Panc1 (cell line): ENCODE measurements around the gene ERGIC1.

Experiments used
- POLR2AphosphoS5 ChIP-seq: IDR thresholded peaks from 2 replicates; pipeline ENCODE4 v1.6.1; 2012; ENCODE audit warnings: mild to moderate bottlenecking, low read depth, low read length, moderate library complexity
- TF ChIP-seq, protein P1 (sequence below): fragments of 450-650 bp; IDR thresholded peaks from 2 replicates; pipeline ENCODE4 v1.5.1; 2017; ENCODE audit warnings: mild to moderate bottlenecking
- TF ChIP-seq, protein P2 (sequence below), 2 experiments: IDR thresholded peaks; 2 replicates each; pipeline ENCODE4 v1.6.1; 2011 to 2012; ENCODE audit warnings: low read depth in 2 of 2, control low read depth in 1 of 2, low read length in 1 of 2, mild to moderate bottlenecking in 1 of 2, moderate library complexity in 1 of 2; ENCODE audit not compliant: insufficient read depth in 1 of 2

DNA sequence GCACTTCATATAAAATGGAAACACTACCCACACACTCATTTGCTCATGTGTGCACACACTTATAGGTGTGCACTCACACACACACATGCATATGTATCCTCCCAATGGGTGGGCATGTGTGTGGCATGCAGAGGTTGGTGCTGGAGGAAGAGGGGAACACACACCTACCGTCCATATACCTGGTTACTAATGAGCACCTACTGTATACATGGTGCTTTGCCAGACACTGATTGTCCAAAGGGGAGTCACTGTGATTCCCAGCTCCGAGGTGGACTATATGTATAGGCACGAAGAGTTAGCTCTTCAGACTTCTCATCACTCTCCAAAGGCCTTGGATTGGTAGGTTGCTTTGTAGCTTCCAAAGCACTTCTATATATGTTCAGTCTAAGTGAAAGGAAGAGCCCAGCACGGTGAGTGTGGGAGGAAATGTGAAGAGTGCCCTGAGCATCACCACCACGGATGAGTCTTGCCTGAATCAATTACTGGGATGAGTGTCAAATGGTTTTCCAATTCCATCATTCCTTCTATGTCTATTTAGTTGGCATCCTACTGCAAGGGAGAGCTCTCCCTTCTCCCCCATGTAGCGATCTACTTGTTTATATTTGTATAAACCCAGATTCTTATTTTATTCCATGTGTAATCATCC, 12.6 kb upstream of the ERGIC1 start:
- TF ChIP-seq, protein P1, sequence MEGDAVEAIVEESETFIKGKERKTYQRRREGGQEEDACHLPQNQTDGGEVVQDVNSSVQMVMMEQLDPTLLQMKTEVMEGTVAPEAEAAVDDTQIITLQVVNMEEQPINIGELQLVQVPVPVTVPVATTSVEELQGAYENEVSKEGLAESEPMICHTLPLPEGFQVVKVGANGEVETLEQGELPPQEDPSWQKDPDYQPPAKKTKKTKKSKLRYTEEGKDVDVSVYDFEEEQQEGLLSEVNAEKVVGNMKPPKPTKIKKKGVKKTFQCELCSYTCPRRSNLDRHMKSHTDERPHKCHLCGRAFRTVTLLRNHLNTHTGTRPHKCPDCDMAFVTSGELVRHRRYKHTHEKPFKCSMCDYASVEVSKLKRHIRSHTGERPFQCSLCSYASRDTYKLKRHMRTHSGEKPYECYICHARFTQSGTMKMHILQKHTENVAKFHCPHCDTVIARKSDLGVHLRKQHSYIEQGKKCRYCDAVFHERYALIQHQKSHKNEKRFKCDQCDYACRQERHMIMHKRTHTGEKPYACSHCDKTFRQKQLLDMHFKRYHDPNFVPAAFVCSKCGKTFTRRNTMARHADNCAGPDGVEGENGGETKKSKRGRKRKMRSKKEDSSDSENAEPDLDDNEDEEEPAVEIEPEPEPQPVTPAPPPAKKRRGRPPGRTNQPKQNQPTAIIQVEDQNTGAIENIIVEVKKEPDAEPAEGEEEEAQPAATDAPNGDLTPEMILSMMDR, result no peak
- TF ChIP-seq POLR2AphosphoS5, result no peak
- TF ChIP-seq, protein P2, sequence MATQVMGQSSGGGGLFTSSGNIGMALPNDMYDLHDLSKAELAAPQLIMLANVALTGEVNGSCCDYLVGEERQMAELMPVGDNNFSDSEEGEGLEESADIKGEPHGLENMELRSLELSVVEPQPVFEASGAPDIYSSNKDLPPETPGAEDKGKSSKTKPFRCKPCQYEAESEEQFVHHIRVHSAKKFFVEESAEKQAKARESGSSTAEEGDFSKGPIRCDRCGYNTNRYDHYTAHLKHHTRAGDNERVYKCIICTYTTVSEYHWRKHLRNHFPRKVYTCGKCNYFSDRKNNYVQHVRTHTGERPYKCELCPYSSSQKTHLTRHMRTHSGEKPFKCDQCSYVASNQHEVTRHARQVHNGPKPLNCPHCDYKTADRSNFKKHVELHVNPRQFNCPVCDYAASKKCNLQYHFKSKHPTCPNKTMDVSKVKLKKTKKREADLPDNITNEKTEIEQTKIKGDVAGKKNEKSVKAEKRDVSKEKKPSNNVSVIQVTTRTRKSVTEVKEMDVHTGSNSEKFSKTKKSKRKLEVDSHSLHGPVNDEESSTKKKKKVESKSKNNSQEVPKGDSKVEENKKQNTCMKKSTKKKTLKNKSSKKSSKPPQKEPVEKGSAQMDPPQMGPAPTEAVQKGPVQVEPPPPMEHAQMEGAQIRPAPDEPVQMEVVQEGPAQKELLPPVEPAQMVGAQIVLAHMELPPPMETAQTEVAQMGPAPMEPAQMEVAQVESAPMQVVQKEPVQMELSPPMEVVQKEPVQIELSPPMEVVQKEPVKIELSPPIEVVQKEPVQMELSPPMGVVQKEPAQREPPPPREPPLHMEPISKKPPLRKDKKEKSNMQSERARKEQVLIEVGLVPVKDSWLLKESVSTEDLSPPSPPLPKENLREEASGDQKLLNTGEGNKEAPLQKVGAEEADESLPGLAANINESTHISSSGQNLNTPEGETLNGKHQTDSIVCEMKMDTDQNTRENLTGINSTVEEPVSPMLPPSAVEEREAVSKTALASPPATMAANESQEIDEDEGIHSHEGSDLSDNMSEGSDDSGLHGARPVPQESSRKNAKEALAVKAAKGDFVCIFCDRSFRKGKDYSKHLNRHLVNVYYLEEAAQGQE (IDR thresholded peaks at IDR 0.05; ENCODE audit: insufficient read depth in 1 of 2, low read depth in 2 of 2, low read length in 1 of 2), result no peak
